ENCODE data around the gene ST6GALNAC3.

ST6GALNAC3 gene

DNA sequence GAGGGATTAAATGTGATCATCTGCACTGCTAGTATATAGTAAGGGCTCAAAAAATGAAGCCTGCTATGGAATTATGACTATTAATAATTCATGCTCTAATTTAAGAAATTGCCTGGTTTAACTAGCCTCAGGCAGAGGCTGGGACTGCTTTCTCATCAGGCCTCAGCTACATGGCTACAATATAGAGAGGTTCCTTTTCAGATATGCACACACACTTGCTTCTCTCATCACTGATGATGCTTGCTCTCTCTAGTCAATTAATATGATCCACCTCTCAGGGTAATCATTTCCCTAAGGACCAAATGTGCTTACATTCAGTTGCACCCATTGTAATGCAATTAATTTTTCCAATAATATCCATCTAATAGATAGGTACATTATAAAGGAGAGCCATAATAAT, 467.8 kb downstream of the ST6GALNAC3 start:
- DNase-seq = no peak

DNA sequence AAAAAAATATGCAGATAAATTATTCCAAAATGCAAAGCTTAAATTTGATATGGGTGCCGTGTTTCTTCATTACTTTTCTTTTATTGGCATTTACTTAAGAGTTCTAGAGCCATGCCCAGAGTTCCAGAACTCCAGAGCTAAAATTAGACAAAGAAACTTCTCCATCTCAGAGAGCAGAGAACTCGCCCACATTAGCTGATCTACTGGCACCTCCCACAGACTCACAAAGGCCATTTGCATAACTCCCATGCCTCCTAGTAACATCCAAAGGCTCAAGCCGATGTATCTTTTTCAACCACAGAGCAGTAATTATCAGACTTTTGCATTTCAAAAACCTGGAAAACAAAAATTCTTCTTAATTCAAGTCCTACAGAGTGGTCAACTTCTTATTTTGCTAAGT, 468.9 kb downstream of the ST6GALNAC3 start:
- DNase-seq = no peak

DNA sequence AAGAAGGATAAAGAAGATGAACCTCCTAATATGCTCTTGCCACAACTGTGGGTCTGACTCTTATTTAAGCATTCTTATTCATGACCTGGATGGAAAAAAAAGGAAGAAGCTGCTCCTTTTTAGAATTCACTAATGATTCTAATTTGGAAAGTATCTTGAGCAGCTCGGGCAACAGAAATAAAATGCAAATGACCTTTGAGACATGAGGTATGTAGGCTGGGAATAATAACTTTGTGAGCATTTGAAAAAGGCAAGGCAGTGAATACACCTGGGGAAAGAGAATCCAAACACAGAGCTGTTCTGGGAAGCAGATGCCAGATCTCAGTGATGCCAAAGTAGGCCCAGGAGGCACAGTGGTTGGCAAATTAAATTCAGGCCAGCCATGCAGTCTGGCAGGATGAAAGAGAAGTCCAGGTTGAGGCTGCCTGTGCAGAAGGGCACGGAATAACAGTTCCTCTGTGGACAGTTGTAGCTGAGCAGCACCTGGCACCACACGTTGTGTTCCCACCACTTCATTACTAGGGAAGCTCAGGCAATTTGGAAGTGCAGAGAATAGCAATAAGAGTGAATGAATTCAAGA, 471.9 kb downstream of the ST6GALNAC3 start:
- DNase-seq = peak in 1 of 2 experiments; percentile 16

DNA sequence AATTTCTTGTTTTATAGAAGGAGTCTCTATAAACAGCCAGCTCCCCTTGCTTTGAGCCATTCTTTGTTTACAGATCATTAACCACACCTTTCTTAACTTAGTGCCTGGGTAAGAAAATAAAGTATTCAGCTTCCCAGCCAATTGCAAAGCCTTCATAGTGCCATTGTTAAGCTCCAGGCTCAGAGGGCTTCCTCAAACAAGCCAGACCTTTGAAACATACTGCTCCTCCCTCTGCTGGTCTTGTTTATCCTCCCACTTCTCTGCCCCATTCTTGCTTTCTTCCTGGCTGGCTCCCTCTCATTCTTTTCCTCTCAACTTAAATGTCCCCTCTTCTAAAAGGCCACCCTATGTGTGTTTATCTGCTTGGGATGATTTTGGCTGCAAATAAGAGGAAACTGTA, 473.4 kb downstream of the ST6GALNAC3 start:
- no peak for DNase-seq

DNA sequence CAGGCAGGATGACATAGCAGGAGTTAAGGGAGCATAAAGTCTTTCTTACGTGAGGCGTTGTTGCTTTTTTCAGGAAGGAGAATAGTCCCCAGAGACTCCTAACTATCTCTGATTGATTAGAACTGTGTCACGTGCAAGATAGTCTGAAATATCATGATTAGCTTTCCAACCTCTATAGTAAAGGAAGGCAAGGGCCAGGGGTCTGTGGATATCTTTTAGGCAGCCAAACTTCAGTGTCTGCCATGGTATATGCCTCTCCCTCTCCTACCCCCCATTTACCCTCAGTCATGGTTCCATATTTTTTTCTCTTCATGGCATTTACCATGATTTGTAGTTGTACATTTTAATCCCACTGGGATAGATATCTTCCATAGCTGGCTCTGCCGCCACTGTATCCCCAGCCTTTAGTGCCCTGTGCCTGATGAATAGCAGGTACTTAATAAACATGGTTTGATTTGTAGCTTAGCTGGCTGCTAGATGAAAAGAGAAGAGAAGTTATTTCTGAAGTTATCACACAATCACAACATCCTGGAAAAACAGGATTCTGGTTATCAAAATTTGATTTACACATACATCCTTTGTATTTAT, 474.1 kb downstream of the ST6GALNAC3 start:
- no peak for DNase-seq

DNA sequence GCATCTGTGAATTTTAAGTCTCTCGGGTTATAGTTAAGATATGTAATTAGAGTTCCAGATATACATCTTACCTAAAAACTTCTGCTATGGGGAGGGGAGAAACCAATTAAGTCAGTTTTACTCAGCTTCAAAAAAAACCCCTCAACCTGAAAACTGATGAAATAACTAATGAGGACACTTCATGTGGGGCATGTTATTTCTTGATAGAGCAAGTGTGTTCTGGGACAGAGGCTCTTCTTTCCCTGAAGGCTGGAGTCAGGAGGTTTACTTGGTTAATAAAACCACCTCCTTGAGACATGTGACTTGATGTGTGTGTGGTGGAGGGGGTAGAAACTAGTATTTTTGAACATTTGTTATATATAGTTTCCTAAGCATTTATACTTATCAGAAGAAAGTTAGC, 479.7 kb downstream of the ST6GALNAC3 start:
- no peak for DNase-seq

DNA sequence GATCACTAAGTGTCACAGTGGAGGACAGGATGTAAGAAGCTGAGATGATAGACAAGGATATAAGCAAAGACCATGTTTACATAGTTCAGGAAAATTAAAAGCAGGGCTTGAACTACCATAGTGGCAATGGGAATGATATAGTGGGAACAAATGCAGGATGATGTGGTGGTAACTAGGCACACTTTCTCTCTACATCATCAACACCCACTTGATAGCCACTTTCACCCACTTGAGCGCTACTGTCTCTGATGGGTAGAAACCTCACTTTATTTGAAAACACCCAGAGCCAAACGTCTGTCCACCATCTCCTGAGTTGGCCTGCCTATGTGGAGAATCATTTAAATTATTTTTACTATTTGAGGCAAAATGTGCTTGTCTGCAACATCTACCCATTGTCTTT, 487.7 kb downstream of the ST6GALNAC3 start:
- no peak for DNase-seq

DNA sequence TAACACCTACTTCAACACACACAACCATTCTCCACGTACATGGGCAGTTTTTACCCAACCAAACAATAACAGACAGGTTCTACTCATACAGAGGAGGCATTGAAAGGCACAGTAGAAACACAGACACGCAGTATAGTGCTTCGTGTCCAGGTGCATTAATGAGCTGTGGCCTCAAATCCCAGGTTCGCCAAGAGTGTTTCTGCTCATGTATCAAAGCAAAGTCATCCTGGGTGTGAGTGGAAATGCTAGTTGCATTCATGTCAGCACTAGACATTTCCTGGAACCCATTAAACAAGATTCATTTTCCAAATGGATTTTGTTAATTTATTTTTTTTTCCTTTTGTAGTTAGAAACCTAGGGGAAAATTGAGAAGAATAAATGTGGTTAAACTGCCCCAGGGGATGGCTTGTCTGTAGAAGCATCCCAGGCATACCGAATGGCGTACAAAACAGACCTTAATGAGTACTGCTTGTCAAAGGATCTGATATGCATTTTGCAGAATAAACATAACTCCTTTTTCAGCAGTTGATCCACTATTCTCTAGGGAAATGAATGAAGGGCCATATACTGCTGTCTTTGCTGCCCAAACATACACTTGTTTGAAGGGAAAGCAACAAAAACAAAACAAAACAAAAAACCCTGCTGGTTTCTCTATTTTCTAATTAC, 494.2 kb downstream of the ST6GALNAC3 start:
- no peak for DNase-seq

DNA sequence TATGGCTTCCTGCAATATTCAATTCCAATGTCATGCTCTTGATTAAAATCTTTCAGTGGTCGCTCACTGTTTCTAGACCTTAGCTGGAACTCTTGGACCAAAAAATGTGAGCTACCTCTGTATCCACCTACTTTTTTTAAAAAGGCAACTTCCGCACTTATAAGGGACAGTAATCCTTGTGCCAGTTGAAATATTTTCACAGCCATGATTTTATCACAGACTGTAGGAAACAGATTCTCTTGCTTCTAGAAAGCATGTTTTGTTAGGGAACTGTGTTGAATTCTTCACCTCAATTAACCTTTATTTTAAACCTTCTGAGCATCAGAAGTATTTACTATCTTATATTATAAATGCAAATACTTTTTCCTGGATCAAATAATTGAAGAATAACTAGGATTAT, 496.7 kb downstream of the ST6GALNAC3 start:
- no peak for DNase-seq

DNA sequence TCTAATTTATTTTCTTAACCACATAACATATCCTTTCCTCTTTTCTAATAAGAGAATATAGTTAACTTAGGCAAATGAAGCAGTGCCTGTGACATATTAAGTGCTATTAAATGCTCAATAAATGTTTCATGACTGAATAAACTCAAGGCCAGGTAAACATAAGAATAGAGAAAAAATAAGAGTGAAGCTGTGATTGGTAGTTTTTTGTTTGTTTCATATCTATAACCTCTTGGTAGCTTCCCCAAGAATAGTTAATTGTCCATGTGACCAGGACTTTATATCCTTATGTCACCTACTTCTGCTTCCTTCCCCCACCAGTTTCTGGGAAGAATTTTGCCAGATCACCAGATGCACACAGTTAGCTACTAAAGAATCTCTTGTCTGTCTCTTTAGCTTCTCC, 497.7 kb downstream of the ST6GALNAC3 start:
- peak in 1 of 2 experiments; percentile 26 for DNase-seq

DNA sequence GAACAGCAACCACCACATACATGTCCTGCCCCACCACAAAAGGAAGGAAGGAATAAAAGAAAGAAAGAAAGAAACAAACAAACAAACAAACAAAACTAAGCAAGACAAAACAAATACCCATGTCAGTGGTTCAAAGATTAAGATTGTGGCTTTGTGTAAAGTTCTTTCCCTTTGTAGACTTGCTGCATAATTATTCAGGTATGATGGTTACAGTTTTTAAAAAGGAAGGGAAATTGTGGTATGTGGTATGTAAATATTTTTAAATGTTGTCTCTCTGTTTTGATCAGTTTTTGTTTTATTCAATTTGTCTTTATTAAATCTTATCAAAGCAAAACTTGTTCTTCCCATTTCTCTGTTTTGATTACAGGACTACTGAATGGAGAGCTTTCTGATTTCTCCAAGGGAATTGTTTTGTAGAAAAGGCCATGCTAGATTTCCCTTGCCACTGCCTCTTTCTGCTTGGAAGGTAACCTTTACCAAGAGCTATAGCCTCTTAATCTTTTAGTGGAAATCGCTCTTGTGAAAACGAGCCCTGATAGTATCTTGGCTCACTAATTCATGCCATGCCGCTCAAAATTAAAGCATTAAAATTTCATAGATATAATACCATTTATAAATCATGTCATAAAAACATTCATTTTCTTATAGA, 502.5 kb downstream of the ST6GALNAC3 start:
- DNase-seq = no peak

DNA sequence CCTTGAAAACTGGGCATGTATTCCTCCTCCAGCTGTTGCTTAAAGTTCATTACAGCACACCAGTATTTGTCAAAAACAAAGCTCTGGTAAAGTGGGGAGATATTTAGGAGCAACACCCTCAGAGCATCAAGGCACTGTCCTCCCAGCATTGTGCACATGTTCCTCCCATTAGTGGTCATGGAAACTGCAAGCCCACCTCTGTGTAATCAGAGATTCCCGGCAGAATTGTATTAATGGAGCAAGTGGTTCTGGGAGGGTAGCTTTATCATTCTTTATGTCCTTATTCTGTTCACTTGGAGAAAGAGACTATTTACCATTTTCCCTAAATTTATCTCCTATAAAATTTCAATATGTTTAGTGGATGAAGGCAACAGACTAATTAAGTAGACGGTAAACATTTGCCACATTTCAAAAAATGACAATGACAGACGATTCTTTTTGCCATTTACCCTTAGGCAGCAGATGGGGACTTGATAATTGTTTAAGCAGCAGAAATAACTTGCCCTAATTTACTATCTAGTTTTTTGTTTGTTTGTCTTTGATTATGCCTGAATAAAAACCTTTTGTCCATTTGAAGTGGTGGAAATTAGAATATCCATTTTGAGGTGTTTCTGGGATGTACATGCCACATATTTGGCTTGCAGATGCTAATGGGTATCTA, 503.1 kb downstream of the ST6GALNAC3 start:
- DNase-seq = peak in 1 of 2 experiments; percentile 18

DNA sequence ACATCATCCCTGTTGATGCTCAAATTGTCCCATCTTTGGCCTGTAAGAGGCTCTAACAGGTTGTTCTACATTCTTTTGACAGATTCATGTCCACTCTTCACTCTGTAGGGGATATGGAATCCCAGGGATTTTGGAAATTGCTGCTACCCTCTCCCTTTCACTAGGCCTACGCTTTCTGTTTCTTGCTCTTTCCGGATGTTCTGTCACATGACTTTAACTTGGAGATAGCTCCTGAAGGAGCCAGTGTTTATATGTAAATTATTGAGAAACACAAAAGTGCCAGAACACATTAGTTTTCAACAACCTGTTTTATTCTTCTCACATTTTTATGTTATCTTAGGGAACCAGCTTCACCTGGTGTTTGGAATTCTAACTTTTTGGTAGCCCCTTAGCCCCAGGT, 505.7 kb downstream of the ST6GALNAC3 start:
- no peak for DNase-seq

DNA sequence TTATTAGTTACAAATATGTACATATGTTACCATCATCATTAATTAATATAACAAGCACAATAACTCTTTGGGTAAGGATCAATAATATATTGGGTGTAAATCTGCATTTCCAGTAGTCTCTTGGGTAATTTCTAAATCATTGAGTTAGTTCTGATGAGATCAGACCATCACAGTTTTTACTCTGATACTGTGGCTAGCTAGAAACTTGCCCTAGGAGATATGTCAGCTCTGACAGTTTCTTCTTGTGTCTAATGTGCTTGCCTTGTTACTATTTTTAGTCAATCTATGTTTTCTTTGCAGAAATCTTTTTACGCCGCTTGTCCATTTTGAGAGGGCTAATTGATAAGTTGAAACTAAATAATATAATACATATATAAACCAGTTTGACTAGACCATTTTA, 507.2 kb downstream of the ST6GALNAC3 start:
- DNase-seq = no peak

DNA sequence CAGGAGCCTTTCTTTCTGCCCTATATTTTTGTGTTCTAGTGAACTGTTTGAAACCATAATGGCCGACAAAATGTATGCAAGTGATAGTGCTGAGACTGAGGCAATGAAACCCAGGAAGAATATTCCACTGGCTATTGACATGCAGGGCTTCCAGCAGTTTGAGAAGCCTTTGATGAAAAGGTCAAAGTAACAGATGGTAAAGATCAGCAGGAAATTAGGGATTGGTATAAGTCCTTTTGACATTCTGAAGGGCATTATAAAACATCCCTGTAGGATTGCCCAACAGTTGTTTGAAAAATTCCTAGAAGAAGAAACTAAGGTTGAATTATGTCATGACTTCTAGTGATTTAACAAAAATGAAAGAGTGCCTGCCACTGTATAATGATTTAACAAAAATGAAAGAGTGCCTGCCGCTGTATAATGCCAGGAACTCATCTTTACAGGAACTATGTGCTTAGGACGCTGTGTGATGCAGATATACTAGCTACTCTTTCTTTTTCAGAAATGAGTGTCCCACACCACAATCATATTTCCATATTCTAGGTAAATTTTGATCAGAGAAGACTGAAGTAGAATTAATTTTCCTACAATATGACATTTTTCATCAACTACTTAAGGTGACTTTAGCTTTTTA, 508.8 kb downstream of the ST6GALNAC3 start:
- no peak for DNase-seq

DNA sequence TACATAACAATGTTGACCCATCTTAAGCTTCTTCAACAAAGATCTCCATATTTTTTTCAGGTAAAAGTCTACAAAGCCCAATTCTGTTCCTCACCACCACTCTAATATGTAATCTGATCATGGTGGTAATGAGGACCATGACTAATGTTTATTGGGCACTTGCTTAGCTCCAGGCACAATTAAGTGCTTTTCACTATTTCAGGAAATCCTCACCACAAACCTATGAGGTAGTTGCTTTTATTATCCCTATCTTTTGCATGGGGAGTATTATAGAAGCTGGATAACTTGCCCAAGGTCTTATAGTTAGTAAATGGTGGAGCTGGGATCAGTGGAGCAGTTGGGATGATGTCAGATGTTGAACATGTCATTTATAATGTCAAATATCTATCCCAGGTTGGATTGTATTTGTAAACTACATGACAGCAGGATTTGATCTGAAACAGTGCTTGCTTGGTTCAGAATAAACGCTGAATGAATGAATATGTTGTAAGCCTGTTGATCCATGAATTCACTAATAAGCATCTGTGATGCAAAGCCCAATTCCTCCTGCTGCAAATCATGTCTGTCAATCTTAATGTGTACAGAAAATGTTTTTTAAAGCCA, 509.4 kb downstream of the ST6GALNAC3 start:
- DNase-seq = no peak

DNA sequence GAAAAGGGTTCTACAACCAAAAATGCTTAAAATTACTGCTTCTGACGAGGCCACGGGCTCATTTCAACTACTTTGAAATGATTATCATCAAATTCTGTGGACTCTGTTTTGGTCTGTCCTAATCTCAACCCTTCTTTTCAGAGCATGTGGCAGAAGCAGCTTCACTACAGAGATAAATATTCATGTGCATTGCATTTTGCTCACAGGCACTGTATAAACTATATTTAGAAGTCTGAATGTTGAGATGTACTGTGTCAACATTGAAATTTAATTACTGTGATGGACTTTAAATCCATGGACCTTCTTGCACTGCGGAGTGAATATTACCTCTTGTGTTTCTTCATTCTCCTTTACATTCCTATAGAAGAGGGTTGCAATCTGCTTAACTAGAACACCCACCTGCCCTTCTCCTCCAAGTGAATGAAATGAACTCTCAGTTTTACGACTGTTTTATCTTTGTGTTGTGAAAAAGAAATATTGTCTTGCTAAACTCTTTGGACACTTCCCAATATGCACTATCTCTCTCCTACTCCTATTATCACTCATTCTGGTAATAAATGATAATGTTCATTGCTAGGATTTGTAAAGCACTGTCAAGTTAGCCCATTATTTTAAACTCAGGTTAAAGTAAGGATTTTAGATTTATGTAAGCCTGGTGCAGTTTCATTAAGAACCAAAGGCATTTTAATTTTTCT, 511.6 kb downstream of the ST6GALNAC3 start:
- DNase-seq = no peak

DNA sequence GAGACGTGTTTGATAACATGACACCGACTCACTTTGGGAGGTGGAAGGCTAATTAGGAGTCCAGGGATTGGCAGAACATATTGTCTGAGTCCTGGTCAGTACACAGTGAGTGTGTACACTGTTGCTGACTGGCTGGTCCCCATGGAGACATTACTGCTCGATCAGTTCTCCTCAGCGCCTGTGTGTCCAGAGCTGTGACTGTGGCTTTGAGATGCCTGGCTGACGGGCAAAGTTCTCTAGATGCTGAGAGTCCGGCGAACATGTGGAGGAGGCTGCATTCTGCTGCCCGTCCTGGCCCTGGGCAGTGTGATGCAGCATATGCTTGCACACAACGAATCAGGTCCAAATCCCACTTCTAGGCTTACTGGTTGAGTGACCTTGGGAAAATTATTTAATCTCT, 512.7 kb downstream of the ST6GALNAC3 start:
- DNase-seq = no peak

DNA sequence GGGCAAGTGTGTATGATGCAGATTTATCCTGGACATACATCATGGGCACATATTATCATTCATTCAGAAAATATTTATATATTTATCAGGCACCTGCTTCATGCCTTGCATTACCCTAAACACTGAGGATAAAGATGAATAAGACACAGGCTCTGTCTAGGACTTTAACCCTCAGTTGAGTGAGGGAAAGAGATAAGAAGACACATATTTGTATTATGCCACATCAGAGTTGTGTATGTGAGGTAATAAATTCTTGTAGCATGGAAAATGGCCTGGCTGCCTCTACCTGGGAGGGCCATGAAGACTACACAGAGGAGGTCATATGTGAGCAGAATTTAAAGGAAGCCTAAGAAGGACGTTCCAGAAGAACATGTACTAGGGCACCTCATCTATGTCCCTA, 516.9 kb downstream of the ST6GALNAC3 start:
- no peak for DNase-seq

DNA sequence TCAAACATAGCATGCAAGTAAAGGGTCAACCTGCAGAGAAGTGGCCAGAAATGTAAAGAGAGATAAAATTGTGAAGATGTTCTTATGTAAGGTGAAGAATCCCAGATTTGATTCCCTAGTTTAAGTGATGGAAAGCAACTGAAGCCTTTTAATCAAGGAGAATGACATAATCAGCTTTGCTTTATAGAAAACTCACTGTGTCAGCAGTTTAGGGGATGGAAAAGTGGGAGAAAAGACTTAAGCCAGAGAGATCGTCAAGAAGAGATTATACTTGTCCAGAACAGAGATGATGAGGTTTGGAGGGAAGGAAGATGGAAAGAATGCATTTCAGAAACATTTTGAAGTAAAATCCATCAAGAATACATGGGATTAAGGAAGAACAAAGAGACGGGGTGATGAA, 517.4 kb downstream of the ST6GALNAC3 start:
- no peak for DNase-seq

DNA sequence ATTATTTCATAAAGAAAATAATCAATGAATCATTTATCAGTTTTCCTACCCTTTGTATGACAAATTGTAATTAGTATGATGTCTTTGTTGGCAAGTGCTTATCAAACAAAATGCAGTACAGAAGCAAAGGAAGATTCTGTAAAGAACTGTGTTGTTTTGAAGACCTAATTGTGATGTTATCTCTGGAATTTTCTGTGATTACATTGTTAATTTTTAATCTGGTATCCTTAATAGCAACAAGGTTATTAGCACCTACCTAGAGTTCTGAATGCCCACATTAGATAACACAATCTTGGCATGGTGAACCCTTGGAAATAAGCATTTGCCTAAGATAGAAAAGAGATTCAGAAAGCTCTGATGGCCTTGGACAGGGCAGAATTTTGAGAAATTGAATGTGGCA, 518.6 kb downstream of the ST6GALNAC3 start:
- no peak for DNase-seq

DNA sequence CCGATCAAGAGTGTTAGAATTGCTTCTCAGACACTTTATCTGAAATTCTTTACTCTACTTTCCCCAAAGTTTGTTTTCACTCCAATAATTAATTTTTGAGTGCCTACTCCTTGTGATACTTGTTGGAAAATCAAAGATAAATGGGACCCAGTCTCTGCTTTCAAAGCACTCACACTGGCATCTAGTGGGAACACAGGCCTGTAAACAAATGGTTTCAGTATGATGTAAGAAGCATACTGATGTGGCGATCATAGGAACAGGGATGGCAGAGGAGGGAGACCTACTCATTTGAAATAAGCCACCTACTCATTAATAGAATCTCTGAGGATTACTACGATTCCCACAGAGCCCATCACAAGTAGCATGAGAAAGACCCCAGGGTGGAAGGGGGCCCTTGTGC, 519.1 kb downstream of the ST6GALNAC3 start:
- DNase-seq = no peak

Data from NCI-H446 (cell line).